ENCODE data around the gene GALR2. TPM values are rescaled to one million over a fixed set of nuclear protein-coding genes. Genes with fewer than 3 reads are reported as not detected.

GALR2 gene
- total and polyA plus RNA-seq, 10 of the 15 experiments (the other 5 are each of a cell fraction or from before 2014, with no cell fraction given): 0.06 to 1.2 (median 0.22) TPM; not detected in 5

GRCh38 chr17:76080768-76081287 is 6.2 kb downstream of the GALR2 start:
- H2AFZ ChIP-seq (ENCODE audit: control insufficient read depth, low read depth, low read length): no peak overlapping the region
- 69% methylated on average over 6 of the region's 6 CpGs for WGBS (ENCODE audit: insufficient coverage, insufficient replicate concordance, low lambda C conversion rate, missing lambda C conversion rate)
- ChIA-PET POLR2A (interaction anchor here (1.4 kb wide), 1 partner anchor 18 kb away, joined by 4 read pairs; no protein-coding TSS in a partner anchor), SMC1A (ENCODE audit: uncharacterized antibody, unreplicated experiment) (no interaction called here), CTCF (no interaction called here), RAD21 (ENCODE audit: unreplicated experiment) (no interaction called here)
- peaks cover 4 to 15% of the 10 kb centered on the region in 2 experiments; a peak in 3 of 4 replicates for H3K27me3 ChIP-seq (replicated peaks in 1 of 2; ENCODE audit: control insufficient read depth in 2 of 2, insufficient read depth in 2 of 2, low read length in 1 of 2)
- BruUV-seq (replicated peaks): no TSS peak
- no peak overlapping the region for H3K9ac ChIP-seq (ENCODE audit: control insufficient read depth, insufficient read depth, low read length)
- no peak overlapping the region for H3K4me2 ChIP-seq (ENCODE audit: control insufficient read depth, insufficient read depth)
- H3K27ac ChIP-seq (ENCODE audit: control insufficient read depth, insufficient read depth): no peak overlapping the region
- ATAC-seq (peak; percentile 8; the same call in 2 of the 3 replicates), DNase-seq (ENCODE audit: low read depth, low spot score) (no peak), FAIRE-seq (no peak)
- intact Hi-C loops (cut with micrococcal nuclease; ENCODE audit: unreplicated experiment): no loop called here
- no peaks in the 10 kb centered on the region for H3K9me3 ChIP-seq (replicated peaks; ENCODE audit: control insufficient read depth, insufficient read depth, low read length)
- no peak overlapping the region for H3K4me3 ChIP-seq
- no peaks in the 10 kb centered on the region for H3K79me2 ChIP-seq (ENCODE audit: control insufficient read depth, insufficient read depth, low read length)
- peaks cover 5 to 13% of the 10 kb centered on the region in 2 experiments; a peak in 3 of 4 replicates for H3K36me3 ChIP-seq (ENCODE audit: control insufficient read depth in 2 of 2, insufficient read depth in 2 of 2, low read length in 1 of 2)
- no peaks in the 10 kb centered on the region for H3K4me1 ChIP-seq (ENCODE audit: control insufficient read depth, insufficient read depth, low read length)
- in situ Hi-C loops (cut with MboI): no loop called here
- H4K20me1 ChIP-seq (ENCODE audit: control insufficient read depth, insufficient read depth): no peaks in the 10 kb centered on the region
- TF ChIP-seq SRF (IDR thresholded peaks at IDR 0.05; ENCODE audit: low read depth in 2 of 2, low read length in 2 of 2) (no peak), MYC (IDR thresholded peaks at IDR 0.05; ENCODE audit: insufficient read depth, insufficient read length, insufficient replicate concordance, low read length, severe bottlenecking) (no peak), PML (IDR thresholded peaks at IDR 0.05; ENCODE audit: low read length) (no peak), CBX5 (IDR thresholded peaks at IDR 0.05; ENCODE audit: low read depth) (no peak), SUPT20H (IDR thresholded peaks at IDR 0.05; ENCODE audit: borderline replicate concordance, control insufficient read depth, low read depth, low read length) (no peak), IKZF1 (conservative IDR thresholded peaks at IDR 0.05) (no peak), ZNF592 (IDR thresholded peaks at IDR 0.05) (no peak), DPF2 (IDR thresholded peaks at IDR 0.05) (no peak), KDM1A (IDR thresholded peaks at IDR 0.05; ENCODE audit: borderline replicate concordance) (no peak), GATAD2B (conservative IDR thresholded peaks at IDR 0.05; ENCODE audit: low read depth) (no peak), TBL1XR1 (IDR thresholded peaks at IDR 0.05; ENCODE audit: low read depth, low read length) (no peak), NFXL1 (IDR thresholded peaks at IDR 0.05; ENCODE audit: borderline replicate concordance) (no peak), MTA2 (IDR thresholded peaks at IDR 0.05; ENCODE audit: low read depth) (no peak)
- TF ChIP-seq, protein P1, sequence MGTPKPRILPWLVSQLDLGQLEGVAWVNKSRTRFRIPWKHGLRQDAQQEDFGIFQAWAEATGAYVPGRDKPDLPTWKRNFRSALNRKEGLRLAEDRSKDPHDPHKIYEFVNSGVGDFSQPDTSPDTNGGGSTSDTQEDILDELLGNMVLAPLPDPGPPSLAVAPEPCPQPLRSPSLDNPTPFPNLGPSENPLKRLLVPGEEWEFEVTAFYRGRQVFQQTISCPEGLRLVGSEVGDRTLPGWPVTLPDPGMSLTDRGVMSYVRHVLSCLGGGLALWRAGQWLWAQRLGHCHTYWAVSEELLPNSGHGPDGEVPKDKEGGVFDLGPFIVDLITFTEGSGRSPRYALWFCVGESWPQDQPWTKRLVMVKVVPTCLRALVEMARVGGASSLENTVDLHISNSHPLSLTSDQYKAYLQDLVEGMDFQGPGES (IDR thresholded peaks at IDR 0.05): no peak
- TF ChIP-seq, protein P2, sequence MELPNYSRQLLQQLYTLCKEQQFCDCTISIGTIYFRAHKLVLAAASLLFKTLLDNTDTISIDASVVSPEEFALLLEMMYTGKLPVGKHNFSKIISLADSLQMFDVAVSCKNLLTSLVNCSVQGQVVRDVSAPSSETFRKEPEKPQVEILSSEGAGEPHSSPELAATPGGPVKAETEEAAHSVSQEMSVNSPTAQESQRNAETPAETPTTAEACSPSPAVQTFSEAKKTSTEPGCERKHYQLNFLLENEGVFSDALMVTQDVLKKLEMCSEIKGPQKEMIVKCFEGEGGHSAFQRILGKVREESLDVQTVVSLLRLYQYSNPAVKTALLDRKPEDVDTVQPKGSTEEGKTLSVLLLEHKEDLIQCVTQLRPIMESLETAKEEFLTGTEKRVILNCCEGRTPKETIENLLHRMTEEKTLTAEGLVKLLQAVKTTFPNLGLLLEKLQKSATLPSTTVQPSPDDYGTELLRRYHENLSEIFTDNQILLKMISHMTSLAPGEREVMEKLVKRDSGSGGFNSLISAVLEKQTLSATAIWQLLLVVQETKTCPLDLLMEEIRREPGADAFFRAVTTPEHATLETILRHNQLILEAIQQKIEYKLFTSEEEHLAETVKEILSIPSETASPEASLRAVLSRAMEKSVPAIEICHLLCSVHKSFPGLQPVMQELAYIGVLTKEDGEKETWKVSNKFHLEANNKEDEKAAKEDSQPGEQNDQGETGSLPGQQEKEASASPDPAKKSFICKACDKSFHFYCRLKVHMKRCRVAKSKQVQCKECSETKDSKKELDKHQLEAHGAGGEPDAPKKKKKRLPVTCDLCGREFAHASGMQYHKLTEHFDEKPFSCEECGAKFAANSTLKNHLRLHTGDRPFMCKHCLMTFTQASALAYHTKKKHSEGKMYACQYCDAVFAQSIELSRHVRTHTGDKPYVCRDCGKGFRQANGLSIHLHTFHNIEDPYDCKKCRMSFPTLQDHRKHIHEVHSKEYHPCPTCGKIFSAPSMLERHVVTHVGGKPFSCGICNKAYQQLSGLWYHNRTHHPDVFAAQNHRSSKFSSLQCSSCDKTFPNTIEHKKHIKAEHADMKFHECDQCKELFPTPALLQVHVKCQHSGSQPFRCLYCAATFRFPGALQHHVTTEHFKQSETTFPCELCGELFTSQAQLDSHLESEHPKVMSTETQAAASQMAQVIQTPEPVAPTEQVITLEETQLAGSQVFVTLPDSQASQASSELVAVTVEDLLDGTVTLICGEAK (IDR thresholded peaks at IDR 0.05; ENCODE audit: borderline replicate concordance): no peak

Measured in GM12878 (cell line).